GM19438 (cell line): ENCODE results near the gene VPS13C.

Experiments
- ATAC-seq: cut with Tn5 transposase; IDR thresholded peaks from one replicate; pipeline ENCODE4 v1.9.1; 2021; ENCODE audit warnings: low read depth; ENCODE audit not compliant: unreplicated experiment

The VPS13C gene

DNA sequence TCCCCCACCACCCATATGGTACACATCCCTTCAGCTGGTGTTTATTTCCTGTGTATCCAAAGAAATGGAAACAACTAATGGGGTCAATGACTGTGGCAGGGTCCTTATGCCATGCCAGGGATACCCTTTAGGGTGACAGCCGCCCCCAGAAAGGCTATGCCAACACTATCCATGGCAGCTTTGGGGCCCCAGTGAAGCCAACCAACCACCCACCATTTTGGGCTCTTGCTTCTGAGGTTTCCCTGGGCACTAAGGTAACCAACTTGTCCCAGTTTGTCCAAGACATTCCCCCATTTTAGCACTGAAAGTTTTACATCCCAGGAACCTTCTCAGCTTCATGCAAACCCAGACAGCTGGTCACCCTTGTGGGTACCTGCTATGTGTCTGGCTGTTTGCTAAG, 233.1 kb downstream of the VPS13C start:
- ATAC-seq = no peak

DNA sequence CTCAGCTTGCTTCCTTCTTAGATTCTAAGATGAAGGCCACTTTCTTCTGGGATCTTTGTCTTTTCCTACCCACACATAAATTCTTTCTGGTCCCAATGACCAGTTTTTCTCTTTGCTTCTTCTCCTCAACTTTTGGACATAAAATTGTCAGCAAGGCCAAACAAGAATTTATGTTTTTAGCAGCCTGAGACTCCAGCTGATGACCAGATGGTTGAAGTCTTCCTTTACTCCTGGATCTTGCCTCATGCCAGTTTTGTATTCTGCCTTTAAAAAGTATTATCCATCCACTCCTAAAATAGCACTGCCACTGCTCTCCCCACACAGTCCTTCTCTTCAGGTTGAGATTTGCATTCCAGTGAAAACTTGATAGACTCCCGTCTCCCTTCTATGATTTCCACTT, 236.0 kb downstream of the VPS13C start:
- ATAC-seq = no peak

DNA sequence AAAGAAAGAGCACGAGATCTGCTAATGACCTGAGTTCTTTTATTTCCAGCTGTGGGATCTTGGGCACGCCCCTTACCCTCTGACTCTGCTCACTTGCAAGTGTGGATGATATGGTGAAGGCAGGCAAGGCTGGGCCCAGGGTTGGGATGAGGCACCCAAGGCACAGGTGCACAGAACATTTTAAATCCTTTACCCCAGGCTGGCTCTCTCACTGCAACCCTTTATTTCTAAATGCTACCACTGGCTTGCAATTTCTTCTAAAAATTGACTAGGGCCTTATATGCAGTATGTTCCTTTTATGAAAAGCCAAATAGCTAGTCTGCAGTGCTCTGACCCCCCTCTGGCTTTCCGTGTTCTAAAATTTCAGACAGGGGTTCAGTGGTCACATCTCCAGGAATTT, 237.7 kb downstream of the VPS13C start:
- ATAC-seq = no peak

DNA sequence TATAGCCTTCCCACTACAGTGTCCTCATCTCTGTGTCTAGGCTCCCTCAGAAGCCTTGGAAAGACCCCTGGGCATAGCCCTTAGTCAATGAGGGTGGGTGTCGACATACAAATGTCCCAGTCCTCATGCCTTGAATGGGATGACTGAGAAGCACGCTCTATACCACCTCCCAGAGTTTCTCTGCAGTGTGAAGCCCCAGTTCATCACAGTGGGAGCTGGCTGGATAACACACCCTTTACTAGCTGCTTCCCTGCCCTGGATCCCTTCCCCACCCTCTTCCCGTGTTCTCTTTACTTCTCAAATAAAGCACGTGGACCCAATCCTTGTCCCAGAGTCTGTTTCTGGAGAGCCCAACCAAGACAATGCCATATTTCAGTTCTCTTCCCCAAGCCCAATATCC, 239.3 kb downstream of the VPS13C start:
- ATAC-seq = no peak

DNA sequence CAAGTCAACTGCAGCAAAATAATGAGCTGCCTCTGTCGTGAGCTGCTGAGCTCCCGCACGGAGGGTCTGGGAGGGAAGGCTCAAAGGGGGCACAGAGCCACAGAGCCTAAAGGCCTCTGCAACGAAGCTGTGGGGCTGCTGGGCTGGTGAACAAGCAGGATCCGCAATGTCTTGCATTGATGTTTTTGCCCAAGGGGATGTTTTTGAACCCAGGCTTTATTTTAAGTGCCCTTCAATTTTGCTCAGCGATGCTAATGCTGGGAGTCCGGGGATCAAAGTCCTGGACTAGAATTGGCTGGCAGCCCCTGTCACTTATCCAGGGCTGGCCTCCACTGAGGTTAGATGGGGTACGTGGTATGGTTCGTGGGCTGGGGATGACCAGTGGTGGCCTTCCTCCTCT, 240.0 kb downstream of the VPS13C start:
- no peak for ATAC-seq

DNA sequence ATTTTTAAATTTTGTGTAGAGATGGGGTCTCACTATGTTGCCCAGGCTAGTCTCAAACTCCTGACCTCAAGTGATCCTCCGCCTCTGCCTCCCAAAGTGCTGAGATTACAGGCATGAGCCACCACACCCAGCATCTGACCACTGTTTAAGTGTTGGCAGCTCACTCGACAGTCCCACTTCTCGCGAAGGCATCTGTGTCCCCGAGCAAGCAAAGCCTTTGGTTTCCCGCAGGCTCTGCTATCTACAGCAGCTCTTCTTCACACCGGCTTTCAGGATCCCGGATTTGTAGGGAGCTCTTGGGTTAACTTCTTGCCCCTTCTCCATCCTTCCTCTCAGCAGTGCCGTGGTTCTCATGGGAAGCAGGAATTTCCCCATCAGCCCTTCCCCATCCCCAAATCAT, 240.9 kb downstream of the VPS13C start:
- ATAC-seq = no peak

DNA sequence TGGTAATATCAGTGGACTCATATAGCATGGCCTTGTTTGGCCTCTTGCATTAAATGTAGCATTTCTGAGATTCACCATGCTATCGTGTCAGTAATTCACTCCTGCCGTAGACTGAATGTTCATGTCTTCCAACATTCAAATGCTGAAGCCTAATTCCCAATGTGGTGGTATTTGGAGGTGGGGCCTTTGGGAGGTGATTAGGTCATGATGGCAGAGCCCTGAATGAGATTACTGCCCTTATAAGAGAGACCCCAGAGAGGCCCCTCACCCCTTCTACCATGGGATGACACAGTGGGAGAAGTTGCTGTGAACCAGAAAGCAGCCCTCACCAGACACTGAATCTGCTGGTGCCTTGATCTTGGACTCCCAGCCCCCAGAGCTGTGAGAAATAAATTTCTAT, 241.4 kb downstream of the VPS13C start:
- ATAC-seq = no peak

DNA sequence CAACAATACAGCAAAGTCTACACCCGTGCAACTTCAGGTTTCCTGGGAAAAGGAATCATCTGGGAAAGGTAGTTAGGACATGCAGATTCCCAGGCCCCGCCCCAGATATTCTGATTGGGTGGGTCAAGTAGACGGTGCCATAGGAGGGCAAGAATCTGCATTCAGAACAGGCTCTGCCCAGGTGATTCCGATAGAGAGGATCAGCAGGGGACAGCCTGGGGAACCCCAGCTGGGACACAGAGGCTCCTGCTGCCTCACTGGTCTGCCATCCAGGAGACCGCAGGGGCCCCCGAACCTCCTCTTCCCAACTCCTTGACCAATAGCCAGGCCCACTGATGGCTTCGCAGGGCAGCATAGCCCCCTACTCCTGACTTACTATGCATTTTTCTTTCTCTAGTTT, 243.4 kb downstream of the VPS13C start:
- no peak for ATAC-seq

DNA sequence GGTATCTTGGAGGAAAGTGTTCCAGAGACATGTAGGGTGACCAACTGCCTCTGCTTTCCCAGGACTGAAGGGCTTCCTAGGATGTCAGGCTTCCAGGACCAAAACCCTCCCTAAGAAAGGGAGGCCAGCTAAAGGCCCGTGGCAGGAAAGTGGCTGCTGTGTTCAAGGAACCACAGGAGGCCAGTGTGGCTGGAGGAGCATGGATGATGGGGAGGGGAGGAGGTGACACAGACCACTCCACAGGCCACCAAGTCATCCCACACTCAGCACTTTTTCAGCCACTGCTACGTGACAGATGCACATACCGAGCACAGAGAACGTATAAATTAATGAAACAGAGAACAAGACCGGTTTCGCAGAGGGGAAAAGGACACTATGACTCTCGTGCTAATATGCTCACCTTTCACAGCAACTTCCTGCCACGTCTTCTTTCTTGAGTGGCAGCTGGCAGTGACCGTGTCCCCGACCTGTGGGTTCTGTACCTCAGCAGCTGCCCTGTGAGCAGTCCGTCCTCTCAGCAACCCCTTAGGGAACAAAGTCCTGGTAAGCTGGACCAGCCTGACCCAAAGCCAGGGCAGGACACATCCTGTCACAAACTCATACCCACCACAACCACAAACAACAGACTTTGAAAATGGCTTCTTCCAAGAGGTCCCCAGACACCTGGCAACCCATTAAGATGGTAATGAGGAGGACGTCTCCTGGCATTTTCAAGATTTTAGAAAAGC, 244.7 kb downstream of the VPS13C start:
- ATAC-seq = no peak

DNA sequence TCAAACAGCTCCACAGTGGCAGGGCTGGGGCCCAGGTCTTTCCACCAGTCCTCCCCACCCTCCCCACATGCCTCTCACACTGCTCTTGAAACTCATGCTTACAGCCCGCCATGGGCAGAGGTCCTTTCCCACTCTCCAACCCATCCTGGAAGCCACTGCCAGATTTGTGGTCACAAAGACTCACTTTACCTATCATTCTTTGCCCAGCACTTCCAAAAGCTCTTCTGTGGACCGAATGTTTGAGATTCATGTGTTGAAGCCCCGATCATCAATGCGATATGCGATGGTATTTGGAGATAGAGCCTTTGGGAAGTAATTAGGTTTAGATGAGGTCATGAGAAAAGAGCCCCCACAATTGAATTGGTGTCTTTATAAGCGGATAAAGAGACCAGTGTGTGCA, 247.8 kb downstream of the VPS13C start:
- no peak for ATAC-seq

DNA sequence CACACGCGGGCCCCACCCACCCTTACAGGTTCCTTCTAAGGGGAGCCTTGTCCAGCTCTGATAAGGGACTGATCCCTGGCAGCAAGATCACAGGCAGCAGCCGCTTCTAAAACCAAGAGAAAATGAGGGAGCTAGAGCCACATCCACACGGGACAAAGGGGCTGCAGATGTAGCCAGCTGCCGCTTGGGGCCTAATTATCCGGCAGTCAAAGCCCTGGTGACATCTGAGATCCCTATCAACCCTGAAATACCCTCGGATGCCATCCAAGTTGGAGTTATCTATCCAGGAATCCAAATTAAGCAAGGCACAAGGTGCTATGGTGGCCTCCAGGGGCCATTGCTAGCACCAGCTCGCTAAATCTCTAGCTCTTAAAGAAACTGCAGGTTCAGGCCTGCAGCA, 248.3 kb downstream of the VPS13C start:
- no peak for ATAC-seq

DNA sequence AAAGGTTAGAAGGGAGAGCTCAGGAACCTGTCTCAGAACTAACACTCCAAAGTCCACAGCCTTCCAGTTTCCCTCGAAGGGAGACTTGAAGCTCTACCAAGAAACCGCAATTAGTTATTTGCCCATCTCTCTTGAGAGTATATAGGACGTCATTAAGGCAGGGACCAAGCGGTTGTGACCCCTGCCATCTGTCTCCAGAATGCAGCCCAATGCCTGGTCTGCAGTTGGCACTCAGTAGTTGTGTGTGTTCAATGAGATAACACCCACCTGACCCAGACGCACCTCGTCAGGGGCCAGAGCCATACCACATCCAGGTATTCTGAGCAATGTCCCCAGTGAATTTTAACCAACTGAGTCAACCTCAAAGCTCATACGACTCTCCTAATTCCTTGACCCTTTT, 251.0 kb downstream of the VPS13C start:
- ATAC-seq = no peak

DNA sequence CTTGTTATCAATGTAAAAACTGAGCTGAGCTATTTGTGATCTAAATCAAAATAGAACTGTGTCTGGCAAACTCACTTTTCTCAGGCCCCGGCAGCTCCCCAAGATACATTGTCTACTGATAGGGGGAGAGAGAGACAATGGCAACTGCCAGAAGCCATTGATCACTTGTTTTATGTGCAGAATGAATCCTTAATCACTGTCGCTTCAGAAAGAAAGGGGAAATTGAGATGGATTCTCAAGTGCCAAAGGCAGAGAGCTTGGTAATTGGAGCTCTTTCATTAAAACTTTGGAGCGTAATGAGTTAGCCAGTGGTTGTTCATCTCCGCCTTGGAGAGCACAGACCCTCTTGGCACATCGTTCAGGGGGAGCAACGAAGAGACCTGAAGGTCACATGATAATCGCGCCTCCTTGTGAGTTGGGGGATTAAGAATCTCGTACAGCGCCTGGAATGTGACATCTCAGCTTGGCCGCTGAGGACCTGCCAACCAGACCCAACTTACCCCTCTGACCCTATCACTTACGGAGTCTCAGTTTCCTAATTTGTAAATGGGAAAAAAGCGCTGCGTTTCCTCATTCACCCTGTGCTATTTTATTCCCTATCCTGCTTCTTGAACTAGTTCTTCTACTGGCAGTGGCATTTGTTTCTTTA, 252.8 kb downstream of the VPS13C start:
- no peak for ATAC-seq
